Neural progenitor cell (in vitro differentiated cells): ENCODE data around the gene EYS. TPM values are rescaled to one million over a fixed set of nuclear protein-coding genes. Genes with fewer than 3 reads are reported as not detected.

Source experiments
- DNase-seq: peaks from one replicate; pipeline ENCODE4 v3.0.0-alpha.2; 2016; ENCODE audit warnings: low spot score
- H2AFZ ChIP-seq: fragments of 200-600 bp; sonication (generic); replicated peaks from 2 replicates; pipeline ENCODE4 v1.6.1; 2016; ENCODE audit warnings: antibody characterized with exemption
- H3F3A ChIP-seq: fragments of 200-600 bp; sonication (generic); 2 replicates; pipeline ENCODE4 v1.6.1; 2016; ENCODE audit warnings: antibody characterized with exemption, low read depth
- H3K27ac ChIP-seq: fragments of 200-600 bp; sonication (generic); 2 replicates; pipeline ENCODE4 v1.5.1; 2016; ENCODE audit warnings: mild to moderate bottlenecking
- H3K27me3 ChIP-seq: fragments of 200-600 bp; sonication (generic); 2 replicates; pipeline ENCODE4 v1.6.1; 2016; ENCODE audit warnings: mild to moderate bottlenecking, moderate library complexity
- H3K36me3 ChIP-seq: fragments of 200-600 bp; sonication (generic); 2 replicates; pipeline ENCODE4 v1.5.1; 2016
- H3K4me1 ChIP-seq: fragments of 200-600 bp; sonication (generic); 2 replicates; pipeline ENCODE4 v1.6.1; 2016; ENCODE audit warnings: mixed run types
- H3K4me2 ChIP-seq: fragments of 200-600 bp; sonication (generic); 2 replicates; pipeline ENCODE4 v1.6.1; 2016
- H3K4me3 ChIP-seq: fragments of 200-600 bp; sonication (generic); 2 replicates; pipeline ENCODE4 v1.5.1; 2016
- H3K79me2 ChIP-seq: fragments of 200-600 bp; sonication (generic); 2 replicates; pipeline ENCODE4 v1.6.1; 2016; ENCODE audit warnings: low read depth
- H3K9ac ChIP-seq: fragments of 200-600 bp; sonication (generic); 2 replicates; pipeline ENCODE4 v1.6.1; 2016
- H3K9me3 ChIP-seq: fragments of 200-600 bp; sonication (generic); 2 replicates; pipeline ENCODE4 v1.5.1; 2016; ENCODE audit warnings: low read depth
- H4K20me1 ChIP-seq: fragments of 200-600 bp; sonication (generic); 2 replicates; pipeline ENCODE4 v1.6.1; 2016; ENCODE audit warnings: low read depth
- H3K27ac Mint-ChIP-seq: 3 replicates; pipeline ENCODE4 v1.8.0; 2021; ENCODE audit warnings: mixed read lengths
- H3K27me3 Mint-ChIP-seq: 2 replicates; pipeline ENCODE4 v1.8.0; 2022; ENCODE audit warnings: low read depth, mild to moderate bottlenecking, inconsistent platforms, moderate library complexity, mixed read lengths; ENCODE audit not compliant: insufficient read depth
- H3K36me3 Mint-ChIP-seq: 3 replicates; pipeline ENCODE4 v1.8.0; 2021; ENCODE audit warnings: mixed read lengths
- H3K4me1 Mint-ChIP-seq: 3 replicates; pipeline ENCODE4 v1.8.0; 2021; ENCODE audit warnings: mixed read lengths
- H3K4me3 Mint-ChIP-seq: 3 replicates; pipeline ENCODE4 v1.8.0; 2021; ENCODE audit warnings: mild to moderate bottlenecking, moderate library complexity, mixed read lengths
- H3K9me3 Mint-ChIP-seq: 3 replicates; pipeline ENCODE4 v1.8.0; 2020; ENCODE audit warnings: mixed read lengths
- CTCF ChIP-seq: fragments of 200-600 bp; sonication (generic); IDR thresholded peaks from 2 replicates; pipeline ENCODE4 v1.5.1; 2017; ENCODE audit warnings: antibody characterized with exemption, mild to moderate bottlenecking
- EZH2 ChIP-seq: fragments of 200-600 bp; sonication (generic); IDR thresholded peaks from 2 replicates; pipeline ENCODE4 v1.6.1; 2017; ENCODE audit warnings: antibody characterized with exemption, mild to moderate bottlenecking, moderate library complexity
- EZH2phosphoT487 ChIP-seq: fragments of 200-600 bp; sonication (generic); IDR thresholded peaks from 2 replicates; pipeline ENCODE4 v1.6.1; 2017; ENCODE audit warnings: antibody characterized with exemption
- total RNA-seq: library from RNA; depleted of rRNA; stranded (reverse); fragments of >200 nt; gene quantifications from 2 replicates; pipeline ENCODE4 v1.2.3, GENCODE V29; 2015; ENCODE audit warnings: low replicate concordance

Gene EYS
- total RNA-seq, 1 donor from 2014 or later = not detected

DNA sequence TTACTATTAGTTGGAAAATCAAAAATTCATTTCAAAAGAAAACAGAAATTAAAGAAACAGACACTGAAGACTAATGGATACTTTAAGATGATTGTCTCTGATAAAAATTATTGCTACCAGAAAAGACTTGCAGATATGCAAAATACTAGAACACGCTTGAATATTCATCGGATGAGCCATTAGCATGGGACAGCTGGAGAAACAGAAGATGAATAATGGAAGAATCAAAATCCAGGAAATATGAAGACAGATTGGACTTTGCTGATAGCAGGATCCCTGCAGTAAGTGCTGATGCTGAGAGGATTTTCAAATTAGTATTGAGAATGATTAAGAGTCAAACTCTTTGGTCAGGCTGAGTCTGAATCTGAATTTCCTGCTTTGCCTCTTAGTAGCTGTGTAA lies 169.4 kb downstream of the EYS start:
- H3K9ac ChIP-seq = no peak overlapping the region
- TF ChIP-seq EZH2 (no peak), EZH2phosphoT487 (no peak), CTCF (no peak)
- H3K4me1 ChIP-seq = no peaks in the 10 kb centered on the region
- no peaks in the 10 kb centered on the region for H3K9me3 ChIP-seq
- H3F3A ChIP-seq = no peaks in the 10 kb centered on the region
- H3K27me3 ChIP-seq = no peaks in the 10 kb centered on the region
- no peak overlapping the region for H3K4me3 ChIP-seq
- no peak overlapping the region for H3K27ac Mint-ChIP-seq
- H3K27ac ChIP-seq = no peak overlapping the region
- H3K27me3 Mint-ChIP-seq = no peaks in the 10 kb centered on the region
- H3K4me2 ChIP-seq = no peak overlapping the region
- H3K36me3 ChIP-seq = no peaks in the 10 kb centered on the region
- no peaks in the 10 kb centered on the region for H3K9me3 Mint-ChIP-seq
- H2AFZ ChIP-seq = no peak overlapping the region
- H3K36me3 Mint-ChIP-seq = no peaks in the 10 kb centered on the region
- no peaks in the 10 kb centered on the region for H4K20me1 ChIP-seq
- no peak overlapping the region for H3K4me3 Mint-ChIP-seq
- DNase-seq = no peak
- H3K4me1 Mint-ChIP-seq = no peaks in the 10 kb centered on the region
- H3K79me2 ChIP-seq = no peaks in the 10 kb centered on the region

- no peaks in the 10 kb centered on the region for H3K9me3 ChIP-seq
- H3K4me2 ChIP-seq = no peak overlapping the region
- H3K4me3 ChIP-seq = no peak overlapping the region
- no peak overlapping the region for H3K27ac ChIP-seq
- no peak overlapping the region for H3K27ac Mint-ChIP-seq
- H3K9ac ChIP-seq = no peak overlapping the region
- H4K20me1 ChIP-seq = no peaks in the 10 kb centered on the region
- H3K4me1 ChIP-seq = no peaks in the 10 kb centered on the region
- no peak overlapping the region for H2AFZ ChIP-seq
- no peak for TF ChIP-seq EZH2phosphoT487
- TF ChIP-seq CTCF = no peak
- no peak for TF ChIP-seq EZH2
- no peaks in the 10 kb centered on the region for H3K79me2 ChIP-seq
- no peaks in the 10 kb centered on the region for H3K9me3 Mint-ChIP-seq
- no peaks in the 10 kb centered on the region for H3K27me3 Mint-ChIP-seq
- DNase-seq = no peak
- no peaks in the 10 kb centered on the region for H3F3A ChIP-seq
- H3K4me1 Mint-ChIP-seq = no peaks in the 10 kb centered on the region
- no peaks in the 10 kb centered on the region for H3K36me3 ChIP-seq
- H3K36me3 Mint-ChIP-seq = no peaks in the 10 kb centered on the region
- H3K27me3 ChIP-seq = no peaks in the 10 kb centered on the region
- H3K4me3 Mint-ChIP-seq = no peak overlapping the region
These were observed 175.5 kb downstream of the EYS start for GRCh38 chr6:65531533-65531932.

DNA sequence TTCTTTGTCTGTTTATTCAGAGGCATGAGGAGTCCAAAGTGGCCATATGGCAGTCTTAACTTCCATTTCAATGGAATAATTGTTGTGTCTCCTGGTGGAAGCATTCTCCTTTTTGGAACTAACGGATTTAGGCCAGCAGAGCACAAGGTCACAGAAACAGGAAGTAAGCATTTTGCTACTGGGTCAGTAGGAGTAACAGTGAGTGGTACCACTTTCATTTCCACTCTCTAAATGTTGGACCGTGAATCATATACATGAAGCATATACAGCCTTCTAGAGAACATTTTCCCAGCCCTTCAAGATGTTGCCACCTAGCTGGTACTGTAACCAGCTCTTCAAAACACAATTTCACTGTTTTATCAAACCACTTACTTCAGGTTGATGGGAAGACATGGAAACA lies 182.8 kb downstream of the EYS start:
- Histone ChIP-seq H3K4me1 (no peaks in the 10 kb centered on the region), H3F3A (no peaks in the 10 kb centered on the region), H3K27me3 (no peaks in the 10 kb centered on the region), H4K20me1 (no peaks in the 10 kb centered on the region), H3K36me3 (no peaks in the 10 kb centered on the region), H3K79me2 (no peaks in the 10 kb centered on the region), H3K4me2 (no peak overlapping the region), H2AFZ (no peak overlapping the region), H3K9me3 (no peaks in the 10 kb centered on the region), H3K9ac (no peak overlapping the region), H3K27ac (no peak overlapping the region), H3K4me3 (no peak overlapping the region)
- TF ChIP-seq EZH2 = no peak
- no peak for TF ChIP-seq CTCF
- TF ChIP-seq EZH2phosphoT487 = no peak
- no peaks in the 10 kb centered on the region for H3K27me3 Mint-ChIP-seq
- no peak overlapping the region for H3K4me3 Mint-ChIP-seq
- no peak for DNase-seq
- H3K36me3 Mint-ChIP-seq = no peaks in the 10 kb centered on the region
- H3K4me1 Mint-ChIP-seq = no peaks in the 10 kb centered on the region
- H3K9me3 Mint-ChIP-seq = no peaks in the 10 kb centered on the region
- no peak overlapping the region for H3K27ac Mint-ChIP-seq

DNA sequence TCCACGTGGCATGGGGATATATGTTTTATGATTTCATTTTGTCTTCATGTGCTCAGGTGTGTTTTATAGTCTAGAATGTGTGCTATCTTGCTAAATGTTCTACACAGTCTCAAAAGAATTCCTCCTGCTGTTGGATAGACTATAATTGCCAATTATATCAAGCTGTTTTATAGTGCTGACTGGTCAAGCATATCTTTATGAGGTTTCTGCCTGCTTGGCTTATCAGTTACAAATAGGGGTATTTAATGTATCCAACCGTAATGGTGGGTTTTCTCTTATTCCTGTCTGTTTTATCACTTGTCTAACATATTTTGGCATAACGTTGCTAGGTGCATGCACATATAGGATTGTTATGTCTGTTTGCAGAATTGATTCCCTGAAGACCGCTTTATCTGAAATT lies 201.3 kb downstream of the EYS start:
- Histone ChIP-seq H2AFZ (no peak overlapping the region), H3K27me3 (no peaks in the 10 kb centered on the region), H3K4me1 (no peaks in the 10 kb centered on the region), H3K9me3 (no peaks in the 10 kb centered on the region), H3K4me2 (no peak overlapping the region), H3K4me3 (no peak overlapping the region), H4K20me1 (no peaks in the 10 kb centered on the region), H3K36me3 (no peaks in the 10 kb centered on the region), H3F3A (no peaks in the 10 kb centered on the region), H3K27ac (no peak overlapping the region), H3K9ac (no peak overlapping the region), H3K79me2 (no peaks in the 10 kb centered on the region)
- Mint-ChIP-seq H3K27ac (no peak overlapping the region), H3K4me1 (no peaks in the 10 kb centered on the region), H3K27me3 (no peaks in the 10 kb centered on the region), H3K36me3 (no peaks in the 10 kb centered on the region), H3K9me3 (peaks cover 4% of the 10 kb centered on the region), H3K4me3 (no peak overlapping the region)
- no peak for TF ChIP-seq CTCF
- TF ChIP-seq EZH2phosphoT487 = no peak
- no peak for TF ChIP-seq EZH2
- DNase-seq = no peak
